ENCODE data around the gene CELF4. TPM values are rescaled to one million over a fixed set of nuclear protein-coding genes. Genes with fewer than 3 reads are reported as not detected.

CELF4 gene
- total RNA-seq, 1 experiment from 2014 or later: 0.40 TPM

DNA sequence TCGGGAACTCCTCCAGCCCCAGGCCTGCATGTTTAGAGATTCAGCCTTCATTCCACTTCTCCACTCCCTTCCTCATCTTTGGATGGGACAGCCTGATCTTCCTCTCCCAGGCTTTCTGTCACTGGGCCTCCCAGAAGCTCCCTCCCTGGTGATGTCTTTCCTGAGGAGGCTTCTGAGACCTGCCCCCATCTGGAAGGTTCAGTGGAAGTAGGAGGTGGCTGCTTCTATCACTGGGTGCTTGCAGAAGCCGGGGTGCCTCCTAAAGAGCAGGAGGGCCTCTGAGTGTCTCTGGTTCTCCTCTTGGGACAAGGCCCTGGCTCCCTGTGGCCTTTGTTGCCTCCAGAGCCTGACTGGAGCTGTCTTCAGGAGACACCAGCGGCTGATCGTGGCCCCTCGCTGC lies 108.7 kb downstream of the CELF4 start:
- ATAC-seq: no peak
- BruUV-seq (replicated peaks): no TSS peak

DNA sequence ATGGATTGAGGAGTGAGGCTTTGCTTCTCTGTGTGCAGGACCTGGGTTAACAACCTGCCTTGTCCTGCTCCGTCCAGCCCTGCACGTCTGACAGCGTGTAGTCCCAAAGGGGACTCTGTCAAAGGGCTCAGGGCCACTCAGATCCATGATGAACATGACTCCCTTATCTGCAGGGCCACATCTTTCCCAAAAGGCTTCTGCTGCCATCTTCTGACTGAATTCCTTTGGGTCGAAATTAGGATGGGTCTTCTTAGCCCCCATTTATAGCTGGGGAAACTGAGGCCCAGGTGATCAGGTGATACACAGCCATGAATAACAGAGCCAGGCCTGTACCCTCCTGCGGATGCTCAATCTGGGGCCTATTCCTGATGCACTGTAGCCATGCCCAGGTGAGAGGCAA lies 109.2 kb downstream of the CELF4 start:
- ChIA-PET CTCF (no interaction called here), POLR2A (ENCODE audit: unreplicated experiment) (no interaction called here)
- no peaks in the 10 kb centered on the region for H3F3A ChIP-seq (ENCODE audit: low read length, unreplicated experiment)
- BruUV-seq (replicated peaks): no TSS peak
- no peaks in the 10 kb centered on the region for H3K9me3 ChIP-seq (ENCODE audit: low read length)
- H3K79me2 ChIP-seq (ENCODE audit: low read length): no peaks in the 10 kb centered on the region
- H3K9me2 ChIP-seq (replicated peaks; ENCODE audit: low read length): no peaks in the 10 kb centered on the region
- DNase-seq: no peak
- no peak for TF ChIP-seq EZH2phosphoT487 (IDR thresholded peaks at IDR 0.05; ENCODE audit: borderline replicate concordance, low read length)
- no peak for TF ChIP-seq EZH2 (IDR thresholded peaks at IDR 0.05; ENCODE audit: low read length, unreplicated experiment)
- TF ChIP-seq, protein P1, sequence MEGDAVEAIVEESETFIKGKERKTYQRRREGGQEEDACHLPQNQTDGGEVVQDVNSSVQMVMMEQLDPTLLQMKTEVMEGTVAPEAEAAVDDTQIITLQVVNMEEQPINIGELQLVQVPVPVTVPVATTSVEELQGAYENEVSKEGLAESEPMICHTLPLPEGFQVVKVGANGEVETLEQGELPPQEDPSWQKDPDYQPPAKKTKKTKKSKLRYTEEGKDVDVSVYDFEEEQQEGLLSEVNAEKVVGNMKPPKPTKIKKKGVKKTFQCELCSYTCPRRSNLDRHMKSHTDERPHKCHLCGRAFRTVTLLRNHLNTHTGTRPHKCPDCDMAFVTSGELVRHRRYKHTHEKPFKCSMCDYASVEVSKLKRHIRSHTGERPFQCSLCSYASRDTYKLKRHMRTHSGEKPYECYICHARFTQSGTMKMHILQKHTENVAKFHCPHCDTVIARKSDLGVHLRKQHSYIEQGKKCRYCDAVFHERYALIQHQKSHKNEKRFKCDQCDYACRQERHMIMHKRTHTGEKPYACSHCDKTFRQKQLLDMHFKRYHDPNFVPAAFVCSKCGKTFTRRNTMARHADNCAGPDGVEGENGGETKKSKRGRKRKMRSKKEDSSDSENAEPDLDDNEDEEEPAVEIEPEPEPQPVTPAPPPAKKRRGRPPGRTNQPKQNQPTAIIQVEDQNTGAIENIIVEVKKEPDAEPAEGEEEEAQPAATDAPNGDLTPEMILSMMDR (conservative IDR thresholded peaks at IDR 0.05; ENCODE audit: low read depth, low read length): no peak
- no peaks in the 10 kb centered on the region for H3K36me3 ChIP-seq (ENCODE audit: low read depth, low read length)
- H3K4me2 ChIP-seq (ENCODE audit: low read length): no peak overlapping the region
- no peak overlapping the region for H3K4me3 ChIP-seq (ENCODE audit: low read length)
- no peaks in the 10 kb centered on the region for H3K4me1 ChIP-seq (ENCODE audit: insufficient read depth, low read length)
- no peaks in the 10 kb centered on the region for H4K20me1 ChIP-seq (ENCODE audit: low read length)
- no peak overlapping the region for H3K9ac ChIP-seq (ENCODE audit: low read length)
- intact Hi-C loops (cut with micrococcal nuclease): no loop called here
- ATAC-seq: no peak
- H2AFZ ChIP-seq (ENCODE audit: low read length): no peak overlapping the region
- no peak overlapping the region for H3K27ac ChIP-seq (ENCODE audit: low read length)
- H3K27me3 ChIP-seq (ENCODE audit: low read length): no peaks in the 10 kb centered on the region

More for the DNA sequence above, 108.7 kb downstream of the CELF4 start:
- Histone ChIP-seq H3K9ac (ENCODE audit: low read length) (no peak overlapping the region), H3K4me1 (ENCODE audit: insufficient read depth, low read length) (no peaks in the 10 kb centered on the region), H3K4me3 (ENCODE audit: low read length) (no peak overlapping the region), H3K4me2 (ENCODE audit: low read length) (no peak overlapping the region), H3K9me3 (ENCODE audit: low read length) (no peaks in the 10 kb centered on the region), H3K27me3 (ENCODE audit: low read length) (no peaks in the 10 kb centered on the region), H3K79me2 (ENCODE audit: low read length) (no peaks in the 10 kb centered on the region), H3F3A (ENCODE audit: low read length, unreplicated experiment) (no peaks in the 10 kb centered on the region), H3K36me3 (ENCODE audit: low read depth, low read length) (no peaks in the 10 kb centered on the region), H2AFZ (ENCODE audit: low read length) (no peak overlapping the region), H4K20me1 (ENCODE audit: low read length) (no peaks in the 10 kb centered on the region), H3K27ac (ENCODE audit: low read length) (no peak overlapping the region), H3K9me2 (replicated peaks; ENCODE audit: low read length) (no peaks in the 10 kb centered on the region)
- ChIA-PET POLR2A (ENCODE audit: unreplicated experiment) (no interaction called here), CTCF (no interaction called here)
- no peak for TF ChIP-seq EZH2 (IDR thresholded peaks at IDR 0.05; ENCODE audit: low read length, unreplicated experiment)
- TF ChIP-seq, protein P1 (conservative IDR thresholded peaks at IDR 0.05; ENCODE audit: low read depth, low read length): no peak
- no peak for TF ChIP-seq EZH2phosphoT487 (IDR thresholded peaks at IDR 0.05; ENCODE audit: borderline replicate concordance, low read length)
- DNase-seq: no peak
- intact Hi-C loops (cut with micrococcal nuclease): no loop called here

DNA sequence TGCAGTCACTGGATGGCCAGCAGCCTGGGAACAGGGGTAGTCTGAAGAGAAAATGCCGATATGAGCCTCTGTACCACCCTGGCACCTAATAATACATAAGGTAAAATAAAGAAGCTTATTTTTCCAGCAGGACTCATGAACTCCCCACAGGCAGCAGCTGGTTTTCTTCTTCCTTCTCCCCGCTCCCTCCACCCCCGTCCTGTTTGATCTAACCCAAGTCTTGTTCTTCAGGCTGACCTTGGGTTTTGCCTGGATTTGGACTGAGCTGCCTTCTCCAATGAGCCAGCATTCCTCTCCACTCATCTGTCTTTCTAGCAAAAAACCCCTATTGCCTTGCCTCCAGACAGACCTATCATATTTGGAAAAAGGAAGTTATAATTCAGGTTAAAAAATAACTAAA lies 111.8 kb downstream of the CELF4 start:
- intact Hi-C loops (cut with micrococcal nuclease): no loop called here
- ChIA-PET POLR2A (ENCODE audit: unreplicated experiment) (no interaction called here), CTCF (no interaction called here)
- no peaks in the 10 kb centered on the region for H3K79me2 ChIP-seq (ENCODE audit: low read length)
- ATAC-seq (no peak), DNase-seq (no peak)
- H3K36me3 ChIP-seq (ENCODE audit: low read depth, low read length): no peaks in the 10 kb centered on the region
- no peaks in the 10 kb centered on the region for H3F3A ChIP-seq (ENCODE audit: low read length, unreplicated experiment)
- no peak for TF ChIP-seq EZH2 (IDR thresholded peaks at IDR 0.05; ENCODE audit: low read length, unreplicated experiment)
- TF ChIP-seq EZH2phosphoT487 (IDR thresholded peaks at IDR 0.05; ENCODE audit: borderline replicate concordance, low read length): no peak
- TF ChIP-seq, protein P1 (conservative IDR thresholded peaks at IDR 0.05; ENCODE audit: low read depth, low read length): no peak
- no peaks in the 10 kb centered on the region for H3K27me3 ChIP-seq (ENCODE audit: low read length)
- H3K27ac ChIP-seq (ENCODE audit: low read length): no peak overlapping the region
- H3K9ac ChIP-seq (ENCODE audit: low read length): no peak overlapping the region
- no peak overlapping the region for H3K4me2 ChIP-seq (ENCODE audit: low read length)
- H3K9me3 ChIP-seq (ENCODE audit: low read length): no peaks in the 10 kb centered on the region
- H3K9me2 ChIP-seq (replicated peaks; ENCODE audit: low read length): no peaks in the 10 kb centered on the region
- no peaks in the 10 kb centered on the region for H4K20me1 ChIP-seq (ENCODE audit: low read length)
- H3K4me1 ChIP-seq (ENCODE audit: insufficient read depth, low read length): no peaks in the 10 kb centered on the region
- no peak overlapping the region for H3K4me3 ChIP-seq (ENCODE audit: low read length)
- H2AFZ ChIP-seq (ENCODE audit: low read length): no peak overlapping the region
- no TSS peak for BruUV-seq (replicated peaks)

Measured in PC-3 (cell line).